Adrenal gland (tissue), 12 donors: ENCODE results near the gene P2RY8. TPM values are rescaled to one million over a fixed set of nuclear protein-coding genes. Genes with fewer than 3 reads are reported as not detected.

Experiments used
- DNase-seq, 7 donors: peaks; one replicate each; pipeline ENCODE4 v3.0.0-alpha.2; 2019 to 2020
- H3K27ac ChIP-seq, 5 donors: fragments of 200-600 bp; sonication (generic) in 4 of 5; 1 replicate in 3 of 5; 2 replicates in 2 of 5; pipeline versions ENCODE4 v1.5.1 to v1.8.0; 2016 to 2020; ENCODE audit warnings: mild to moderate bottlenecking in 1 of 5
- H3K27me3 ChIP-seq: fragments of 200-600 bp; 2 replicates; pipeline ENCODE4 v1.8.0; 2021
- H3K36me3 ChIP-seq, 2 donors: fragments of 200-600 bp; replicated peaks in 1 of 2; 1 replicate in 1 of 2; 2 replicates in 1 of 2; pipeline versions ENCODE4 v1.5.1 to v1.8.0; 2018 to 2022
- H3K4me1 ChIP-seq, 2 donors: fragments of 200-600 bp; replicated peaks in 1 of 2; 1 replicate in 1 of 2; 2 replicates in 1 of 2; pipeline versions ENCODE4 v1.5.1 to v1.8.0; 2018 to 2021
- H3K4me3 ChIP-seq, 4 donors: fragments of 200-600 bp; sonication (generic) in 3 of 4; one replicate each; pipeline ENCODE4 v1.5.1; 2016 to 2018
- H3K9me3 ChIP-seq, 3 donors: fragments of 200-600 bp; sonication (generic) in 1 of 3; replicated peaks in 1 of 3; 1 replicate in 2 of 3; 2 replicates in 1 of 3; pipeline versions ENCODE4 v1.5.1 to v1.8.0; 2016 to 2021
- POLR2A ChIP-seq, 2 donors: fragments of 450-650 bp; IDR thresholded peaks; one replicate each; pipeline ENCODE4 v1.6.1; 2017; ENCODE audit warnings: antibody characterized with exemption in 2 of 2, mild to moderate bottlenecking in 2 of 2, moderate library complexity in 1 of 2
- WGBS, 4 donors: extraction: QIAGEN DNeasy Blood & Tissue Kit in 2 of 4; methylation state at CpG; one replicate each; pipeline versions ENCODE4 v1.1.5 to v1.1.7; 2013 to 2017; 5-methylcytosine and 5-hydroxymethylcytosine counted together
- intact Hi-C, 2 donors: fragments of 100-400 bp; cut with DNase I; formaldehyde crosslinking; loops; one replicate each; pipeline versions ENCODE4 v1.14.1 to v1.15.0; 2022 to 2023
- polyA plus RNA-seq, 3 donors: library from polyadenylated mRNA; stranded (reverse); fragments of 200-250 nt in 2 of 3; fragments of 350-450 nt in 1 of 3; fragmentation: Illumina TruSeq in 1 of 3; extraction: RNeasy Lipid Tissue Mini Kit (QIAGEN cat#74804) in 1 of 3; gene quantifications; one replicate each; pipeline ENCODE4 v1.2.3, GENCODE V29; 2013 to 2014
- total RNA-seq, 9 donors: library from RNA; depleted of rRNA in 4 of 9; stranded (reverse); fragments of >200 nt in 4 of 9; fragments of 120-200 nt in 1 of 9; fragmentation: NEBNext Ultra II Directional in 1 of 9; extraction: Animal tissue kit (Norgen Biotek cat#: 25700) in 1 of 9; gene quantifications; one replicate each; pipeline versions ENCODE4 v1.1.0 to v1.2.4, GENCODE V29; 2013 to 2023
- TF ChIP-seq, protein P1 (sequence below), 6 experiments: fragments of 450-650 bp in 4 of 6; fragments of 200-600 bp in 2 of 6; sonication (generic) in 1 of 6; IDR thresholded peaks; 1 replicate in 5 of 6; 2 replicates in 1 of 6; pipeline versions ENCODE4 v1.5.1 to v1.8.0; 2016 to 2021; ENCODE audit warnings: antibody characterized with exemption in 6 of 6, mild to moderate bottlenecking in 2 of 6, moderate library complexity in 1 of 6
- donor health status: healthy with polysubstance abuse.
- donor health status: Bipolar disorder and iron deficiency.
- donor health status: DM: yes; HTN: yes; CAD: no.
- donor health status: DM: no; HTN: no; CAD: no.
- donor health status: DM: no; HTN: no; CAD: no.
- donor health status: DM: yes; HTN: yes; CAD: no.

The P2RY8 gene
- total and polyA plus RNA-seq, 12 donors: 1.9 to 13.4 (median 6.0) TPM

DNA sequence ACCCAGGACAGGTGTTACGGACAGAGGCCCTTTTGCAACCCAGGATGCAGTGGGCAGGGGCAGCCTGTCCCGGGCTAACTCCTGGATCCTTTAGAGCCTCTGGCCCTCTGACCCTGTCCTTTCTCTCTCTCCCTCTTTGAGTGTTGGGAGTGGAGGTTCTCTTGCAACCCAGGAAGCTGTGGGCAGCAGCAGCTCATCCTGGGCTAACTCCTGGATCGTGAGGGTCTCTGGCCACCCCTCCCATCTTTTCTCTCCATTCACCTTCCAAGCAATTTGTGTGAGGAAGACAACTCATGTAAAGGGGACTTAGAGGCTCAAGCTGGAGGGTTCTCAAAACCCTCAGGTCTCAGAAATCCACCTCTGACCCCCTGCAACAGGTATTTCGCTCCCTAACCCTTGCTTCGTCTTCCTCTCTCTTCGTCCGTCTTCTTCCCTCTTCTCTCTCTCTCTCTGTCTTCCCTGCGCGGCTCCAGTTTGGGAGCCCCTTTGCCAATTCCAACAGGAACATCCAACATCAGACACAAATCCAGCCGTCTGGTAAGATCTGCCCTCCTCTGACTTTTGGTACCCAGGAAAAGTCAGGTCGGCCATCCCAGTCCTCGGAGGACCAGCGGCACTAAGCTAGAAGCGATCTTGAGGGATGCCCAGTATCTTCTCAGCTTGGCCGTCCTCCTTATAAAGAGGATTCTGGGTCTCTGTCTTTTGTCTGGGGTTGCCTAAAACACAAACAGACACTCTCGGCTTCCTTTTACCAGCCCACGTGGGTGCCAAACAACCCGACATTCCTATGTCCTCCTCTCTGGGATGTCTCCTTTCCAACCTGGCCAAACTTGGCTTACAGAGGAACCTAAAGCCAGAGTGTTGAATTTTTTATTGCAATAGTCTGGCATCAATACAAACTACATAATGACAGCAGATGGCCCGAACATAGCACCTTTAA, 92.2 kb downstream of the P2RY8 start:
- Histone ChIP-seq H3K4me1 (no peaks in the 10 kb centered on the region), H3K27ac (no peak overlapping the region), H3K27me3 (no peaks in the 10 kb centered on the region), H3K4me3 (no peak overlapping the region), H3K36me3 (no peaks in the 10 kb centered on the region), H3K9me3 (no peaks in the 10 kb centered on the region)
- TF ChIP-seq, protein P1, sequence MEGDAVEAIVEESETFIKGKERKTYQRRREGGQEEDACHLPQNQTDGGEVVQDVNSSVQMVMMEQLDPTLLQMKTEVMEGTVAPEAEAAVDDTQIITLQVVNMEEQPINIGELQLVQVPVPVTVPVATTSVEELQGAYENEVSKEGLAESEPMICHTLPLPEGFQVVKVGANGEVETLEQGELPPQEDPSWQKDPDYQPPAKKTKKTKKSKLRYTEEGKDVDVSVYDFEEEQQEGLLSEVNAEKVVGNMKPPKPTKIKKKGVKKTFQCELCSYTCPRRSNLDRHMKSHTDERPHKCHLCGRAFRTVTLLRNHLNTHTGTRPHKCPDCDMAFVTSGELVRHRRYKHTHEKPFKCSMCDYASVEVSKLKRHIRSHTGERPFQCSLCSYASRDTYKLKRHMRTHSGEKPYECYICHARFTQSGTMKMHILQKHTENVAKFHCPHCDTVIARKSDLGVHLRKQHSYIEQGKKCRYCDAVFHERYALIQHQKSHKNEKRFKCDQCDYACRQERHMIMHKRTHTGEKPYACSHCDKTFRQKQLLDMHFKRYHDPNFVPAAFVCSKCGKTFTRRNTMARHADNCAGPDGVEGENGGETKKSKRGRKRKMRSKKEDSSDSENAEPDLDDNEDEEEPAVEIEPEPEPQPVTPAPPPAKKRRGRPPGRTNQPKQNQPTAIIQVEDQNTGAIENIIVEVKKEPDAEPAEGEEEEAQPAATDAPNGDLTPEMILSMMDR (IDR thresholded peaks at IDR 0.05): no peak
- TF ChIP-seq POLR2A (IDR thresholded peaks at IDR 0.05): no peak
- intact Hi-C loops: loop anchor here in 1 of 2 donors (10.0 kb wide), 1 partner anchor 50 kb away; the partner anchor contains the start of gene SLC25A6
- peak in 6 of 7 donors; percentile 1 to 35 (median 4) for DNase-seq
- 97 to 99% (median 98%) methylated on average over 19 of the region's 19 CpGs for WGBS, 4 donors

DNA sequence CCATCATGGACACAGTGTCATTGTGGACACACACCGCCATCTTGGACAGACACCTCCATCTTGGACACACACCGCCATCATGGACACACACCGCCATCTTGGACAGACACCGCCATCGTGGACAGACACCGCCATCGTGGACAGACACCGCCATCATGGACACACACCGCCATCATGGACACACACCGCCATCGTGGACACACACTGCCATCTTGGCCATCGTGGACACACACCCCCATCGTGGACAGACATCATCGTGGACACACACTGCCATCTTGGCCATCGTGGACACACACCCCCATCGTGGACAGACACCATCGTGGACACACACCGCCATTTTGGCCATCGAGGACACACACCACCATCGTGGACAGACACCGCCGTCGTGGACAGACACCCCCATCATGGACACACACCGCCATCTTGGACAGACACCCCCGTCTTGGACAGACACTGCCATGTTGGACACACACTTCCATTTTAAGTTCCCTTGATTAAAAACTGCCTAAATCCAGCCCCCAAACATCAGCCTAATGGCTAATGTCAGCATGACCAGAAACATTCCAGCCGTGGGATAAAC, 93.4 kb downstream of the P2RY8 start:
- no peaks in the 10 kb centered on the region for H3K4me1 ChIP-seq
- H3K9me3 ChIP-seq: no peaks in the 10 kb centered on the region
- H3K4me3 ChIP-seq: no peak overlapping the region
- H3K27me3 ChIP-seq: no peaks in the 10 kb centered on the region
- intact Hi-C loops: loop anchor here in 1 of 2 donors (10.0 kb wide), 1 partner anchor 49 kb away; the partner anchor contains the start of gene SLC25A6
- DNase-seq: peak in 6 of 7 donors; percentile 4 to 42 (median 11)
- peaks cover 0 to 2% of the 10 kb centered on the region in 2 donors for H3K36me3 ChIP-seq
- 77 to 90% (median 86%) methylated on average over 16 to 26 of the region's 26 CpGs for WGBS, 4 donors
- no peak for TF ChIP-seq POLR2A (IDR thresholded peaks at IDR 0.05)
- TF ChIP-seq, protein P1 (IDR thresholded peaks at IDR 0.05): no peak
- H3K27ac ChIP-seq: no peak overlapping the region

DNA sequence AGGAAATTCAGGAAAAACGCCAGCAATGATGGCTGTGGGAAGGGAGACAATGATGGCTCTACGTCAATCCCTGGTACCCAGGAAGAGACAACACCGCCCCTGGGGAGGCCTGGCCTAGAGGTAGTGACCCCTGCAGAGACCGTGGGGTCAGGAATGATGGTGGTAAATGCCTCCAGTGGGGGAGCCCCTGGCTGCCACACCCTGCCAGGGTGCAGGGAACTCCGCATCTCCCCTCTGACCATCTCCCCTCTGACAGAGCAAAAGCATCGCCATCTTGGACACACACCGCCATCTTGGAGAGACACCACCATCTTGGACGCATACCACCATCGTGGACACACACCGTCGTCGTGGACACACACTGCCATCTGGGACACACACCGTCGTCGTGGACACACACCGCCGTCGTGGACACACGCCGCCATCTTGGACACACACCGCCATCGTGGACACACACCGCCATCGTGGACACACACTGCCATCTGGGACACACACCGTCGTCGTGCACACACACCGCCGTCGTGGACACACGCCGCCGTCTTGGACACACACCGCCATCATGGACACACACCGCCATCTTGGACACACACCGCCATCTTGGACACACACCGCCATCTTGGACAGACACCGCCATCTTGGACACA, 94.1 kb downstream of the P2RY8 start:
- WGBS, 4 donors: 85 to 92% (median 90%) methylated on average over 16 to 36 of the region's 38 CpGs
- Histone ChIP-seq H3K9me3 (no peaks in the 10 kb centered on the region), H3K27me3 (no peaks in the 10 kb centered on the region), H3K27ac (no peak overlapping the region), H3K36me3 (peaks cover 0 to 5% of the 10 kb centered on the region in 2 donors), H3K4me3 (no peak overlapping the region), H3K4me1 (no peaks in the 10 kb centered on the region)
- TF ChIP-seq POLR2A (IDR thresholded peaks at IDR 0.05): no peak
- TF ChIP-seq, protein P1 (IDR thresholded peaks at IDR 0.05): no peak
- peak in 6 of 7 donors; percentile 2 to 39 (median 10) for DNase-seq
- intact Hi-C loops: loop anchor here in 1 of 2 donors (10.0 kb wide), 1 partner anchor 48 kb away; the partner anchor contains the start of gene SLC25A6
